DMS 273 treated with DMSO at 0.1 percent for 48 hours (cell line): Measurements from ENCODE around the gene MMD2.

Experiments
- DNase-seq: peaks from one replicate; lab custom pipeline; 2025; lab: John Stamatoyannopoulos, UW

Gene MMD2

GRCh38 chr7:4959306-4959705 is 319 bp upstream of the MMD2 start:
- DNase-seq, result no peak

GRCh38 chr7:4957847-4958476 is 1.0 kb downstream of the MMD2 start:
- DNase-seq, result no peak

GRCh38 chr7:4951903-4952636 is 6.9 kb downstream of the MMD2 start:
- DNase-seq, result no peak

DNA sequence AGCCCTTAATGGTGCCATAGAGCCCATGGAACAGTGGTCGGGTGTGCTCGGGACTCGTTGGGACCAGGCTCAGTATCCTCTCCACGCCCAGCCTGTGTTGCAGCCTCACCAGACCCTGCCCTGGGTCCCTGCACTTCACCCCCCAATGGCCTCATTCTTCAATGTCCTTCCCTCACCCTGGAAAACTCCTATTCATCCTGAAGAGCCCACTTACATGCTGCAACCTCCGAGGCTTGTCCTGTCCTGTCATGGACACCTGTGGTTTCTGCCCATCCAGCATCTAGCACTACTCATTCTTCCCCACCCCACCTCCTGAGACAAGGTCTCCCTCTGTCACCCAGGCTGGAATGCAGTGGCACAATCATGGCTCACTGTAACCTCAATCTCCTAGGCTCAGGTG is 7.7 kb downstream of the MMD2 start:
- DNase-seq, result no peak

DNA sequence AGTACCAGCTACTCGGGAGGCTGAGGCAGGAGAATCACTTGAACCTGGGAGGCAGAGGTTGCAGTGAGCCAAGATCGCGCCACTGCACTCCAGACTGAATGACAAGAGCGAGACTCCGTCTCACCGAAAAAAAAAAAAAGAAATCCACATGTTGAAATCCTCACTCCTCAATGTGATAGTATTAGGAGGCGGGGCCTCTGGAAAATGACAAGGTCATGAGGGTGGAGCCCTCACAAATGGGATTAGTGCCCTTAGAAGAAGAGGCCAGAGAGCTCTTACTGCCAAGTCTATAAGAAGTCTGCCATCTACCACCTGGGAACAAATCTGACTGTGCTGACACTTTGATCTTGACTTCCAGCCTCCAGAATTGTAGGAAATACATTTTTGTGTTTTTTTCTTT is 10.6 kb downstream of the MMD2 start:
- DNase-seq, result no peak

GRCh38 chr7:4945949-4946348 is 13.0 kb downstream of the MMD2 start:
- no peak for DNase-seq

DNA sequence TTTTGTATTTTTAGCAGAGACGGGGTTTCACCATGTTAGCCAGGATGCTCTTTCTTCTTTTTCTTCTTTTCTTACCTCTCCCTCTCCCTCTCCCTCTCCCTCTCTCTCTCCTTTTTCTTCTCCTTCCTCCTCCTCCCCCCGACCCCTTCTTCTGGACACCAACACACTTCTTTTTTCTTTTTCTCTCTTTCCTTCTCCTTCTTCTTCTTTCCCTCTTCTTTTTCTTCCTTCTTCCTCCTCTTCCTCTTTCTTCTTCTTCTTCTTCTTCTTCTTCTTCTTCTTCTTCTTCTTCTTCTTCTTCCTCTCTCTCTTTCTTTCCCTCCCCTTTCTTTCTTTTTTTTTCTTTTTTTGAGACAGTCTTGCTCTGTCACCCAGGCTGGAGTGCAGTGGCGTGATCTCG is 14.0 kb downstream of the MMD2 start:
- no peak for DNase-seq

- no peak for DNase-seq
Observed at GRCh38 chr7:4943297-4943696, 15.7 kb downstream of the MMD2 start.

DNA sequence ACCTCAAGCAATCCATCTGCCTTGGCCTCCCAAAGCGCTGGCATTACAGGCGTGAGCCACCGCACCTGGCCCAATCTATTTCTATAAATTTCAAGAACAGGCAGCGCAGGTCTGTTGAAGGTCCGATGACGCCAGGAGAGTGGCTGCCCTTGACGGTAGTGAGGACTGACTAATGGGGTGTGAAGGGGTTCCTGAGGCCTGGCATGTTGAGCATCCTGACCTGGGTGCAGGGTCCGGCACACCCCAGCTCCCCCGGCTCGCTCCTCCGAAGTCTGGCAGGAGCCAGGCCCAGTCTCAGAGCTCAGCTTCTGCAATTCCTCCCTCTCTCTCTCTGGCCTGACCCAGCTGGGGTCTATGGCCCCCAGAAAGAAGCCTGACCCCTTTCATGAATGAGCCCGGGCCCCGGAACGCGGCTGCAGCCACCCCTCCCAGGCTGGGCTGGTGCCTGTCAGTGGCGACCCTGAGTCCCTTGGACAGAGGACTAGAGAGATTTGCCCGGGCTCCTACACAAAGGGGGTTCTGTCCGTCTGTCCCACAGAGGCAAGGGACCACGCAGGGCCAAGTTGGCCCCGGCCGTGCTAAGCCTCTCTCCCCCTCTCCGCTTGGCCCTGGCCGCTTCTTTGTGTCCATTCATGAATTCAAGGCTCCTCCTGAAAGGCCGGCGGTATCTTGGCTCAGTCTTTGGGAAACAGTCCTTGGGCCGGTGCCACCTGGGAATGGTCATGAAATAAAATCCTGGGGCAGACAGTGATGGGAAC is 18.8 kb downstream of the MMD2 start:
- no peak for DNase-seq

GRCh38 chr7:4937411-4937810 is 21.6 kb downstream of the MMD2 start:
- no peak for DNase-seq

GRCh38 chr7:4934419-4935025 is 24.5 kb downstream of the MMD2 start:
- DNase-seq, result no peak

- DNase-seq, result no peak
Observed at GRCh38 chr7:4931943-4932342, 27.0 kb downstream of the MMD2 start.

DNA sequence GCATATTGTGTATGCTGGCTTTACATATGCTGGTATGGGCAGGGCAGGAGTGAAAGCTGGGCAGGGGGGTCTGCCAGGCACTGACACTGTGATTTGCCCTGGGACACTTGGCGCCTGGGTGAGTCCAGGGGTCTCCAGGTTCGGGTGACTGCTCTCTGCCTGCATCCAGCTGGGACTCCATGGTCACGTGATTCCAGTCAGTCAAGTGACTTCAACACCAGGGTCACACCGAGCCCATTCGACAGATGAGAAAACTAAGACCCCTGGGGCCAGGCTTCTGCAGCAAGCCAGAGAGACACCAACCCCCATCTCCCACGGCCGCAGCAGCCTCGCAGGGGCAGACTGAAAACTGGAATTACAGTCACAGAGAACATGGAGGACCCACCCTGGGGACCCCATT is 30.0 kb downstream of the MMD2 start:
- DNase-seq, result no peak

GRCh38 chr7:4928445-4928844 is 30.5 kb downstream of the MMD2 start:
- no peak for DNase-seq

DNA sequence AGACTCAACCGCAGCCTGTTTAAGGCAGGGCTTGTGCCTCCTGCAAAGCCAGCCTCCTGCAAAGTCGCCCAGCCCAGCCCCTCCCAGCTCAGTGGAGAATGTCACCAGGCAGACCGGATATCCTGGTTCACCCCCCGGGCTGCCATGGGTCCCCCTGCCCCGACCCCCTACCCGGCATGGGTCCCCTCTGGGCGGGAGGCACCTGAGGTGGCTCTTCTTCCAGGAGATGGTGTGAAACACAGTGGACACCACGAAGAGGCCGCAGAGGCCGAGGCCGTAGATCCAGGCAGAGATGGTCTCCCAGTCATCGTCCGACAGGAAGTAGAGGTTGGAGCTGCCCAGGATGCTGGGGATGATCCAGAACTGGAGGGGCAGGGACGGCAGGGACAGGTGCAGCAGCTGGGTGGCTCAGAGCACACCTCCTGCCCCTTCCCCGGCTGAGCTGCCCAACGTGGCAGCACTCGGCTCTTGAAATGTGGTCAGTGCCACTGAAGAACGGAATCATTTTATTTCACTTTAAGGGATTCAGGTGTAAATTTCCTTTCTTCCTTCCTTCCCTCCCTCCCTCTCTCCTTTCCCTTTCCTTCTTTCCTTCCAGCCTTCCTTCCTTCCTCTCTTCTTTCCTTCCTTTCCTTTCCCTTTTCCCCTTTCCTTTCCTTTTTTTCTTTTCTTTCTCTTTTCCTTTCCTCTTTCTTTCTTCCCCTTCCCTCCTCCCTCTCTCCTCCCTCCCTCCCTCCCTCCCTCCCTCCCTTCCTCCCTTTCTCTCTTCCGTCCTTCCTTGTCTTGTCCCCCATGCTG is 38.8 kb downstream of the MMD2 start:
- no peak for DNase-seq

GRCh38 chr7:4916113-4916512 is 42.9 kb downstream of the MMD2 start:
- no peak for DNase-seq

DNA sequence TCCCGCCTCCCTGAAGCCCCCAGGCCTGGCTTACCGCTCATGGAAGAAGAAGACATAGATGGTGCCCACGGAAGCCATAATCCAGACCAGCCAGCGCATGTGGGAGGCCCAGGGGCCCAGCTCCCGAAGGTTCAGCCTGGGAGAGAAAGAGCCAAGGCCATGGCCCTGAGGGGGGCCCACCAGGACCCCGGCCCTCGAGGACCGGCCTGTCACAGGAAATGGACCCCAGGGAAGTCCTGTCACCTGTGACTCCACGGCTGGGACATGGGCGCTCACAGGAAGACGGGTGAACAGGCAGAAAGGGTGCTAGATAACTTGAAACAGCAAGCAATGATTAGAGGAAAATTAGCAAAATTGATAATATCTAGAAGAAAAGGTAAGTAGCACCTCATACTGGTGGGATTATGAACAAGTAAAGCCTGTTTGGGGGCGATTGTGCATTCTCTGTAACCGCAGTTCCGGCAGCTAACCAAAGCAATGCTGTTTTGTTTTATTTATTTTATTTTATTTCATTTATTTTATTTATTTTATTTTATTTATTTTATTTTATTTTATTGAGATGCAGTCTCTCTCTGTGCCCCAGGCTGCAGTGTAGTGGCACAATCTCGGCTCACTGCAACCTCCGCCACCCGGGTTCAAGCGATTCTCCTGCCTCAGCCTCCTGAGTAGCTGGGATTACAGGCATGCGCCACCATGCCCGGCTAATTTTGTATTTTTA is 47.7 kb downstream of the MMD2 start:
- DNase-seq, result no peak

- no peak for DNase-seq
Observed at GRCh38 chr7:4906682-4907081, 52.3 kb downstream of the MMD2 start.

DNA sequence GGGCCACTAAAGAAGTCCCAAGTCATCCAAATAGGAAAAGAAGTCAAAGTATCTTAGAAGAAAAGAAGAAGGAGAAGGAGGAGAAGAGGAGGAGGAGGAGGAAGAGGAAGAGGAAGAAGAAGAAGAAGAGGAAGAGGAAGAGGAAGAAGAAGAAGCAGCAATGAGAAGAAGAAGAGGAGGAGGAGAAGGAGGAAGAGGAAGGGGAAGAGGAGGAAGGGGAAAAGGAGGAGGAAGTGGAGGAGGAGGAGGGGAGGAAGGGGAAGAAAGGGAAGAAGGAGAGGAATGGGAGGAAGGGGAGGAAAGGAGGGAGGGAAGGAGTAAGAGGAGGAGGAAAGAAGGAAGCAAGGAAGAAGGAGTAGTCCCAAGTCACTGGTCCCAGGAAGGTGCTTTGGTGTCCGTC is 53.8 kb downstream of the MMD2 start:
- DNase-seq, result no peak

GRCh38 chr7:4904346-4904745 is 54.6 kb downstream of the MMD2 start:
- no peak for DNase-seq

DNA sequence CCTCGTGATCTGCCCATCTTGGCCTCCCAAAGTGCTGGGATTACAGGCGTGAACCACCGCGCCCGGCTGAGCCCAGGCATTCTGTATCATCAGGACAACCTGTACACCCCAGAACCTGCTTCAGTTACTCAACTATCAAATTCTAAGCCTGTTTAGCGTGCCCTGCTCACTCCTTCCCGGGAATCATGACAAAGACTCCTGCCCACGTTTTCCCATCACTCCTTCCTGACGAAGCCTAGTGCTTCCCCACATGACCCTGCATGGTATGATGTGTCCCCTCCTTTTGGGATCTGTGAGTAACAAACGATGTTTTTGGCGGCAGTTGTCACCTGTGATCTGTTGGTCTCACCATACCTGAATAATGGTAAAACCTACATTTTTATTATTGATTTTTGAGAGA is 63.2 kb downstream of the MMD2 start:
- DNase-seq, result no peak
